Muscle layer of colon (tissue), 2 donors: ENCODE data around the gene C6orf52.
"Not testable (repeated sequence)": the region's sequence is repeated elsewhere in the genome, so short reads cannot be mapped to it uniquely, and the experiment has no call there.

Source experiments
- H3K27ac ChIP-seq: one replicate; pipeline ENCODE4 v1.7.0; 2013; ENCODE audit warnings: low read depth, mild to moderate bottlenecking, low read length, moderate library complexity
- H3K27me3 ChIP-seq, 2 donors: one replicate each; pipeline ENCODE4 v1.7.0; 2013; ENCODE audit warnings: low read length in 2 of 2, mild to moderate bottlenecking in 2 of 2; ENCODE audit not compliant: insufficient read depth in 2 of 2, control insufficient read depth in 1 of 2
- H3K36me3 ChIP-seq: one replicate; pipeline ENCODE4 v1.7.0; 2013; ENCODE audit warnings: mild to moderate bottlenecking, low read length; ENCODE audit not compliant: insufficient read depth
- H3K4me1 ChIP-seq: one replicate; pipeline ENCODE4 v1.7.0; 2013; ENCODE audit warnings: mild to moderate bottlenecking, low read length; ENCODE audit not compliant: insufficient read depth
- H3K4me3 ChIP-seq, 2 donors: one replicate each; pipeline ENCODE4 v1.7.0; 2013; ENCODE audit warnings: low read length in 2 of 2, low read depth in 1 of 2, mild to moderate bottlenecking in 1 of 2, moderate library complexity in 1 of 2
- H3K9ac ChIP-seq: one replicate; pipeline ENCODE4 v1.7.0; 2013; ENCODE audit warnings: low read length
- H3K9me3 ChIP-seq: one replicate; pipeline ENCODE4 v1.7.0; 2013; ENCODE audit warnings: mild to moderate bottlenecking, low read length
- donor health status: abdominal sarcoma.
- donor health status: Adenocarcinoma of cecum.

Gene C6orf52

GRCh38 chr6:10694302-10695085 is at the start of gene C6orf52, which contains the start of gene PAK1IP1:
TSS of gene C6orf52 (minus strand) at chr6:10694616. CDS start at chr6:10687550, 7,066 bp downstream.
TSS of gene PAK1IP1 (plus strand) at chr6:10694972. CDS start at chr6:10694986, 14 bp downstream.
- peak within 1 kb of the TSS; percentile 90 for H3K9ac ChIP-seq
- peak within 1 kb of the TSS; percentile 97 to 98 for H3K4me3 ChIP-seq
- H3K27me3 ChIP-seq: no peaks in the 10 kb centered on the region
- H3K27ac ChIP-seq: peak within 1 kb of the TSS; percentile 75
- H3K9me3 ChIP-seq: no peaks in the 10 kb centered on the region
- peaks cover 17% of the 10 kb centered on the region for H3K36me3 ChIP-seq
- H3K4me1 ChIP-seq: peaks cover 18% of the 10 kb centered on the region

GRCh38 chr6:10743515-10743914 is 49.1 kb upstream of the C6orf52 start:
- Histone ChIP-seq H3K4me3 (no peak overlapping the region), H3K4me1 (peaks cover 11% of the 10 kb centered on the region), H3K27ac (no peak overlapping the region), H3K9ac (no peak overlapping the region), H3K36me3 (peaks cover 4% of the 10 kb centered on the region), H3K27me3 (no peaks in the 10 kb centered on the region), H3K9me3 (no peaks in the 10 kb centered on the region)

- Histone ChIP-seq H3K27me3 (no peaks in the 10 kb centered on the region), H3K27ac (no peak overlapping the region), H3K9ac (no peak overlapping the region), H3K36me3 (peaks cover 4% of the 10 kb centered on the region), H3K9me3 (no peaks in the 10 kb centered on the region), H3K4me1 (peaks cover 7% of the 10 kb centered on the region), H3K4me3 (no peak overlapping the region)
These were observed 47.8 kb upstream of the C6orf52 start for GRCh38 chr6:10742251-10742650.

GRCh38 chr6:10741643-10742042 is 47.2 kb upstream of the C6orf52 start:
- not testable (repeated sequence) for H3K27ac ChIP-seq, H3K27me3 ChIP-seq, H3K4me1 ChIP-seq, H3K9me3 ChIP-seq, H3K36me3 ChIP-seq, H3K9ac ChIP-seq, H3K4me3 ChIP-seq

- no peak overlapping the region for H3K27ac ChIP-seq
- H3K36me3 ChIP-seq: peaks cover 4% of the 10 kb centered on the region
- no peak overlapping the region for H3K4me3 ChIP-seq
- H3K9me3 ChIP-seq: no peaks in the 10 kb centered on the region
- no peaks in the 10 kb centered on the region for H3K27me3 ChIP-seq
- no peak overlapping the region for H3K9ac ChIP-seq
- no peaks in the 10 kb centered on the region for H3K4me1 ChIP-seq
These were observed 45.6 kb upstream of the C6orf52 start for GRCh38 chr6:10740061-10740460.

GRCh38 chr6:10736731-10737130 is 42.3 kb upstream of the C6orf52 start:
- H3K9me3 ChIP-seq: no peaks in the 10 kb centered on the region
- H3K36me3 ChIP-seq: peaks cover 14% of the 10 kb centered on the region
- H3K9ac ChIP-seq: no peak overlapping the region
- no peak overlapping the region for H3K4me3 ChIP-seq
- no peaks in the 10 kb centered on the region for H3K27me3 ChIP-seq
- H3K27ac ChIP-seq: no peak overlapping the region
- no peaks in the 10 kb centered on the region for H3K4me1 ChIP-seq

GRCh38 chr6:10733863-10734262 is 39.4 kb upstream of the C6orf52 start:
- Histone ChIP-seq H3K36me3 (peaks cover 33% of the 10 kb centered on the region), H3K9ac (no peak overlapping the region), H3K9me3 (no peaks in the 10 kb centered on the region), H3K4me3 (no peak overlapping the region), H3K27me3 (no peaks in the 10 kb centered on the region), H3K4me1 (no peaks in the 10 kb centered on the region), H3K27ac (peak overlapping the region; percentile 13)

GRCh38 chr6:10733151-10733715 is 38.8 kb upstream of the C6orf52 start:
- Histone ChIP-seq H3K27me3 (no peaks in the 10 kb centered on the region), H3K4me1 (no peaks in the 10 kb centered on the region), H3K9me3 (no peaks in the 10 kb centered on the region), H3K36me3 (peaks cover 34% of the 10 kb centered on the region), H3K4me3 (no peak overlapping the region), H3K9ac (no peak overlapping the region), H3K27ac (peak overlapping the region; percentile 13)

- H3K36me3 ChIP-seq: peaks cover 49% of the 10 kb centered on the region
These were observed 35.8 kb upstream of the C6orf52 start for GRCh38 chr6:10730254-10730653.

GRCh38 chr6:10725716-10726115 is 31.3 kb upstream of the C6orf52 start:
- H3K4me3 ChIP-seq: no peak overlapping the region
- H3K27ac ChIP-seq: no peak overlapping the region
- H3K36me3 ChIP-seq: peaks cover 34% of the 10 kb centered on the region
- H3K4me1 ChIP-seq: peaks cover 31% of the 10 kb centered on the region
- H3K27me3 ChIP-seq: no peaks in the 10 kb centered on the region
- no peaks in the 10 kb centered on the region for H3K9me3 ChIP-seq
- no peak overlapping the region for H3K9ac ChIP-seq

More at GRCh38 chr6:10730254-10730653, 35.8 kb upstream of the C6orf52 start:
- Histone ChIP-seq H3K27me3 (no peaks in the 10 kb centered on the region), H3K4me1 (peaks cover 4% of the 10 kb centered on the region), H3K9me3 (no peaks in the 10 kb centered on the region), H3K9ac (no peak overlapping the region), H3K4me3 (no peak overlapping the region), H3K27ac (no peak overlapping the region)

- H3K4me1 ChIP-seq: peaks cover 31% of the 10 kb centered on the region
- no peak overlapping the region for H3K9ac ChIP-seq
- no peak overlapping the region for H3K27ac ChIP-seq
- peaks cover 27% of the 10 kb centered on the region for H3K36me3 ChIP-seq
- H3K4me3 ChIP-seq: no peak overlapping the region
- H3K27me3 ChIP-seq: no peaks in the 10 kb centered on the region
- no peaks in the 10 kb centered on the region for H3K9me3 ChIP-seq
These were observed 30.6 kb upstream of the C6orf52 start for GRCh38 chr6:10725044-10725443.

- peak overlapping the region; percentile 77 to 93 for H3K4me3 ChIP-seq
- H3K9ac ChIP-seq: peak overlapping the region; percentile 60
- H3K27ac ChIP-seq: peak overlapping the region; percentile 92
- H3K27me3 ChIP-seq: no peaks in the 10 kb centered on the region
- H3K36me3 ChIP-seq: peaks cover 16% of the 10 kb centered on the region
- no peaks in the 10 kb centered on the region for H3K9me3 ChIP-seq
- H3K4me1 ChIP-seq: peaks cover 31% of the 10 kb centered on the region
These were observed 29.1 kb upstream of the C6orf52 start for GRCh38 chr6:10723567-10723881.
